Heart right ventricle (tissue), 16 donors: ENCODE results near the gene PRKAR1B. TPM values are rescaled to one million over a fixed set of nuclear protein-coding genes. Genes with fewer than 3 reads are reported as not detected.

ENCODE experiments used
- ATAC-seq, 8 donors: fragments of 200-7000 bp; cut with Tn5 transposase; one replicate each; pipeline ENCODE4 v1.9.1; 2020; ENCODE audit warnings: mild to moderate bottlenecking in 8 of 8, moderate library complexity in 8 of 8, moderate number of reproducible peaks in 1 of 8
- DNase-seq, 2 donors: peaks; one replicate each; pipeline ENCODE4 v3.0.0-alpha.2; 2020
- H3K27ac ChIP-seq, 10 donors: fragments of 200-600 bp; sonication (generic) in 2 of 10; one replicate each; pipeline versions ENCODE4 v1.5.0 to v1.8.0; 2020 to 2022; ENCODE audit warnings: mild to moderate bottlenecking in 3 of 10
- H3K27me3 ChIP-seq, 7 donors: fragments of 200-600 bp; one replicate each; pipeline ENCODE4 v1.8.0; 2021 to 2022; ENCODE audit warnings: mild to moderate bottlenecking in 2 of 7
- H3K36me3 ChIP-seq, 9 donors: fragments of 200-600 bp; sonication (generic) in 1 of 9; one replicate each; pipeline versions ENCODE4 v1.5.0 to v1.8.0; 2020 to 2022; ENCODE audit warnings: mild to moderate bottlenecking in 2 of 9
- H3K4me1 ChIP-seq, 9 donors: fragments of 200-600 bp; sonication (generic) in 1 of 9; one replicate each; pipeline versions ENCODE4 v1.5.0 to v1.8.0; 2020 to 2022; ENCODE audit warnings: mild to moderate bottlenecking in 4 of 9
- H3K4me3 ChIP-seq, 10 donors: fragments of 200-600 bp; sonication (generic) in 2 of 10; one replicate each; pipeline versions ENCODE4 v1.5.0 to v1.8.0; 2020 to 2022; ENCODE audit warnings: mild to moderate bottlenecking in 7 of 10, moderate library complexity in 2 of 10
- H3K9me3 ChIP-seq, 11 donors: fragments of 200-600 bp in 10 of 11; sonication (generic) in 2 of 11; one replicate each; pipeline versions ENCODE4 v1.5.0 to v1.8.0; 2013 to 2022; ENCODE audit warnings: mild to moderate bottlenecking in 2 of 11, control low read depth in 1 of 11, moderate library complexity in 1 of 11
- CTCF ChIP-seq, 9 donors: fragments of 200-600 bp; sonication (generic) in 2 of 9; IDR thresholded peaks; one replicate each; pipeline versions ENCODE4 v1.5.0 to v1.8.0; 2021 to 2022; ENCODE audit warnings: antibody characterized with exemption in 9 of 9, mild to moderate bottlenecking in 5 of 9, moderate library complexity in 1 of 9
- WGBS, 2 donors: extraction: QIAGEN DNeasy Blood & Tissue Kit; methylation state at CpG; one replicate each; pipeline ENCODE4 v1.1.7; 2013; ENCODE audit warnings: inconsistent platforms in 1 of 2; 5-methylcytosine and 5-hydroxymethylcytosine counted together
- intact Hi-C, 10 donors: fragments of 100-400 bp; cut with DNase I; formaldehyde crosslinking; loops; one replicate each; pipeline versions ENCODE4 v1.11.1 to v1.14.2; 2022
- polyA plus RNA-seq, 2 donors: library from polyadenylated mRNA; stranded (reverse); fragments of 200-250 nt; gene quantifications; one replicate each; pipeline ENCODE4 v1.2.3, GENCODE V29; 2013
- total RNA-seq, 10 donors: library from RNA; stranded (reverse); fragmentation: NEBNext Ultra II Directional in 3 of 10; extraction: Animal tissue kit (Norgen Biotek cat#: 25700) in 3 of 10; gene quantifications; one replicate each; pipeline versions ENCODE4 v1.2.1 to v1.2.4, GENCODE V29; 2021 to 2023
- donor health status: Arrhythmogenic right ventricular cardiomyopathy.
- donor health status: ischemic (EF 13 %, LVEDD 7.1; RV severe dilation, severe dysfunction).
- donor health status: healthy with polysubstance abuse.
- donor health status: DM: no; HTN: yes; CAD: no.
- donor health status: DM: no; HTN: no; CAD: no.
- donor health status: ischemic (EF 25% LVEDD 6.9; RV normal size, moderate dysfunction).
- donor health status: ischemic (EF 25% LVEDD 5.7; RV mildly dilated, moderate dysfunction).
- donor health status: healthy.
- donor health status: DM: yes; HTN: yes; CAD: no.
- donor health status: Ischemic cardiomyopathy.
- donor health status: ischemic (EF 35%, LVEDD 5.7; RV mildly dilated, moderate dysfunction).
- donor health status: nonischemic (EF 11% LVEDD 7.7; RV severe dilation, severe dysfunction).
- donor health status: DM: yes; HTN: yes; CAD: no.
- donor health status: PGD.
- donor health status: ischemic (EF 29% LVEDD 5.4; RV normal size, mild dysfunction).
- donor health status: nonischemic (EF 23%, LVEDD 6.1; RV moderate dilation, normal function).

PRKAR1B gene
- total and polyA plus RNA-seq, 12 donors = 5.0 to 24.5 (median 20.6) TPM

GRCh38 chr7:771234-772004 lies 44.3 kb upstream of the PRKAR1B start:
- peak overlapping the region; percentile 72 to 93 (median 82) for H3K27ac ChIP-seq
- intact Hi-C loops = loop anchor here in 5 of 10 donors (2.0 to 10.0 kb wide), 6 partner anchors 39 to 449 kb away; no protein-coding TSS in a partner anchor
- H3K9me3 ChIP-seq = no peaks in the 10 kb centered on the region
- 14 to 16% methylated on average over 24 of the region's 24 CpGs for WGBS, 2 donors
- peaks cover 0 to 53% (median 14%) of the 10 kb centered on the region in 9 donors for H3K36me3 ChIP-seq
- ATAC-seq (peak; percentile 80 to 93 (median 88)), DNase-seq (peak; percentile 79 to 89)
- no peaks in the 10 kb centered on the region for H3K27me3 ChIP-seq
- peaks cover 19 to 41% (median 28%) of the 10 kb centered on the region in 9 donors for H3K4me1 ChIP-seq
- peak overlapping the region in 2 of 10 donors; percentile 10 to 21 for H3K4me3 ChIP-seq
- TF ChIP-seq CTCF (IDR thresholded peaks at IDR 0.05) = no peak

GRCh38 chr7:770741-771166 lies 43.7 kb upstream of the PRKAR1B start:
- Histone ChIP-seq H3K27ac (peak overlapping the region; percentile 72 to 93 (median 82)), H3K4me1 (peaks cover 19 to 41% (median 28%) of the 10 kb centered on the region in 9 donors), H3K4me3 (no peak overlapping the region), H3K36me3 (peaks cover 0 to 53% (median 10%) of the 10 kb centered on the region in 9 donors), H3K9me3 (no peaks in the 10 kb centered on the region), H3K27me3 (no peaks in the 10 kb centered on the region)
- WGBS, 2 donors = 52 to 69% methylated on average over 7 of the region's 7 CpGs
- DNase-seq (no peak), ATAC-seq (no peak)
- intact Hi-C loops = loop anchor here in 5 of 10 donors (5.0 to 10.0 kb wide), 5 partner anchors 38 to 448 kb away; no protein-coding TSS in a partner anchor
- TF ChIP-seq CTCF (IDR thresholded peaks at IDR 0.05) = no peak

GRCh38 chr7:770336-770735 lies 43.3 kb upstream of the PRKAR1B start:
- no peak for ATAC-seq
- Histone ChIP-seq H3K27me3 (no peaks in the 10 kb centered on the region), H3K27ac (peak overlapping the region in 6 of 10 donors; percentile 72 to 93 (median 82)), H3K9me3 (no peaks in the 10 kb centered on the region), H3K4me1 (peaks cover 19 to 41% (median 28%) of the 10 kb centered on the region in 9 donors), H3K4me3 (no peak overlapping the region), H3K36me3 (peaks cover 0 to 53% (median 14%) of the 10 kb centered on the region in 9 donors)
- WGBS, 2 donors = 93 to 94% methylated on average over 14 of the region's 14 CpGs
- TF ChIP-seq CTCF (IDR thresholded peaks at IDR 0.05) = no peak
- no peak for DNase-seq
- intact Hi-C loops = loop anchor here in 5 of 10 donors (5.0 to 10.0 kb wide), 5 partner anchors 38 to 448 kb away; no protein-coding TSS in a partner anchor

GRCh38 chr7:768881-769504 lies 41.9 kb upstream of the PRKAR1B start:
- H3K27ac ChIP-seq = peak overlapping the region in 4 of 10 donors; percentile 15 to 54 (median 34)
- peak in 1 of 2 donors; percentile 60 for DNase-seq

More at GRCh38 chr7:768881-769504, 41.9 kb upstream of the PRKAR1B start:
- H3K9me3 ChIP-seq = no peaks in the 10 kb centered on the region
- peaks cover 19 to 41% (median 28%) of the 10 kb centered on the region in 9 donors for H3K4me1 ChIP-seq
- peak in 3 of 9 donors; percentile 13 to 23 (median 20) for TF ChIP-seq CTCF (IDR thresholded peaks at IDR 0.05)
- ATAC-seq = peak in 7 of 8 donors; percentile 10 to 56 (median 25)
- H3K27me3 ChIP-seq = no peaks in the 10 kb centered on the region
- no peak overlapping the region for H3K4me3 ChIP-seq
- intact Hi-C loops = no loop called here
- peaks cover 0 to 53% (median 24%) of the 10 kb centered on the region in 9 donors for H3K36me3 ChIP-seq
- 58 to 67% methylated on average over 36 of the region's 36 CpGs for WGBS, 2 donors
